IMR-90 (cell line): Measurements from ENCODE around the gene JMJD6. TPM values are rescaled to one million over a fixed set of nuclear protein-coding genes. Genes with fewer than 3 reads are reported as not detected.

Source experiments
- ATAC-seq: fragments of 200-7000 bp; cut with Tn5 transposase; 2 replicates; pipeline ENCODE4 v1.9.1; 2020; ENCODE audit warnings: low read depth, mild to moderate bottlenecking, moderate library complexity
- BruUV-seq: library from RNA; stranded (reverse); fragments of 400-500 nt; replicated peaks from 2 replicates; lab custom pipeline; 2021; lab: Mats Ljungman, UMichigan
- CTCF ChIA-PET: fragments of 300-600 bp; formaldehyde crosslinking; extraction: SDS; loops from one replicate; lab custom pipeline; 2021; ENCODE audit warnings: antibody characterized with exemption; lab: Yijun Ruan, JAX
- POLR2A ChIA-PET: fragments of 300-600 bp; sonication (Branson Sonifier 250); formaldehyde crosslinking; loops from one replicate; lab custom pipeline; 2022; ENCODE audit warnings: antibody characterized with exemption; ENCODE audit not compliant: unreplicated experiment; lab: Charles Lee
- DNase-seq: peaks from one replicate; pipeline ENCODE4 v3.0.0; 2013
- H2AFZ ChIP-seq: replicated peaks from 2 replicates; pipeline ENCODE3; 2013; ENCODE audit warnings: low read length, mild to moderate bottlenecking; ENCODE audit not compliant: poor library complexity
- H2AK5ac ChIP-seq: 2 replicates; pipeline ENCODE4 v1.6.1; 2013; ENCODE audit warnings: low read depth, low read length, inconsistent platforms
- H2AK9ac ChIP-seq: replicated peaks from 2 replicates; pipeline ENCODE3; 2013; ENCODE audit warnings: mild to moderate bottlenecking, low read depth, low read length, moderate library complexity; ENCODE audit not compliant: poor library complexity
- H2BK120ac ChIP-seq: 2 replicates; pipeline ENCODE4 v1.6.1; 2013; ENCODE audit warnings: low read depth, low read length, inconsistent platforms
- H2BK15ac ChIP-seq: 3 replicates; pipeline ENCODE4 v1.6.1; 2013; ENCODE audit warnings: low read depth, low read length, inconsistent platforms
- H2BK20ac ChIP-seq: 2 replicates; pipeline ENCODE4 v1.6.1; 2013; ENCODE audit warnings: low read depth, mild to moderate bottlenecking, inconsistent platforms, low read length, moderate library complexity
- H2BK5ac ChIP-seq: 2 replicates; pipeline ENCODE4 v1.6.1; 2013; ENCODE audit warnings: mild to moderate bottlenecking, low read depth, low read length, inconsistent platforms; ENCODE audit not compliant: poor library complexity, severe bottlenecking
- H3K14ac ChIP-seq: replicated peaks from 2 replicates; pipeline ENCODE4 v1.6.1; 2013; ENCODE audit warnings: low read depth, low read length, inconsistent platforms
- H3K18ac ChIP-seq: 2 replicates; pipeline ENCODE4 v1.6.1; 2013; ENCODE audit warnings: low read depth, low read length, control low read depth
- H3K23ac ChIP-seq: 2 replicates; pipeline ENCODE4 v1.6.1; 2013; ENCODE audit warnings: low read depth, low read length, inconsistent platforms
- H3K27ac ChIP-seq: 2 replicates; pipeline ENCODE4 v1.5.1; 2013; ENCODE audit warnings: mild to moderate bottlenecking, control low read depth, low read length; ENCODE audit not compliant: insufficient read depth
- H3K27me3 ChIP-seq: 2 replicates; pipeline ENCODE4 v1.6.1; 2013; ENCODE audit warnings: low read length; ENCODE audit not compliant: control insufficient read depth, insufficient read depth
- H3K36me3 ChIP-seq: 2 replicates; pipeline ENCODE4 v1.6.1; 2013; ENCODE audit warnings: low read length, mixed read lengths; ENCODE audit not compliant: control insufficient read depth, insufficient read depth
- H3K4ac ChIP-seq: 2 replicates; pipeline ENCODE4 v1.6.1; 2013; ENCODE audit warnings: low read depth, low read length, inconsistent platforms
- H3K4me1 ChIP-seq: 2 replicates; pipeline ENCODE4 v1.6.1; 2013; ENCODE audit warnings: low read length, mixed read lengths; ENCODE audit not compliant: control insufficient read depth, insufficient read depth
- H3K4me2 ChIP-seq: 2 replicates; pipeline ENCODE4 v1.6.1; 2013; ENCODE audit warnings: low read depth, mild to moderate bottlenecking, control low read depth, low read length, moderate library complexity
- H3K4me3 ChIP-seq: 2 replicates; pipeline ENCODE4 v1.5.1; 2013; ENCODE audit warnings: low read depth, mild to moderate bottlenecking, control low read depth, low read length, moderate library complexity; ENCODE audit not compliant: insufficient read depth
- H3K56ac ChIP-seq: 2 replicates; pipeline ENCODE4 v1.6.1; 2013; ENCODE audit warnings: low read length, inconsistent platforms; ENCODE audit not compliant: insufficient read depth; ENCODE audit errors: extremely low read depth
- H3K79me1 ChIP-seq, 2 experiments: 2 replicates each; pipeline ENCODE4 v1.6.1; 2013; ENCODE audit warnings: low read length in 2 of 2, inconsistent platforms in 1 of 2, low read depth in 1 of 2
- H3K9ac ChIP-seq: 2 replicates; pipeline ENCODE4 v1.6.1; 2013; ENCODE audit warnings: low read depth, low read length, control low read depth
- H3K9me1 ChIP-seq: 2 replicates; pipeline ENCODE4 v1.6.1; 2013; ENCODE audit warnings: low read length, inconsistent platforms; ENCODE audit not compliant: insufficient read depth
- H3K9me3 ChIP-seq: 2 replicates; pipeline ENCODE4 v1.6.1; 2013; ENCODE audit warnings: low read length; ENCODE audit not compliant: control insufficient read depth, insufficient read depth
- H4K20me1 ChIP-seq: 2 replicates; pipeline ENCODE4 v1.6.1; 2013; ENCODE audit warnings: low read length, inconsistent platforms; ENCODE audit not compliant: insufficient read depth
- H4K5ac ChIP-seq: 2 replicates; pipeline ENCODE4 v1.6.1; 2013; ENCODE audit warnings: mild to moderate bottlenecking, low read depth, low read length, control low read depth
- H4K8ac ChIP-seq, 2 experiments: 2 replicates each; pipeline ENCODE4 v1.6.1; 2013; ENCODE audit warnings: low read depth in 2 of 2, low read length in 2 of 2, control low read depth in 1 of 2, inconsistent platforms in 1 of 2
- H4K91ac ChIP-seq: 2 replicates; pipeline ENCODE4 v1.6.1; 2013; ENCODE audit warnings: low read depth, low read length, inconsistent platforms; ENCODE audit not compliant: insufficient read depth
- BHLHE40 ChIP-seq: fragments of 150-350 bp; IDR thresholded peaks from 2 replicates; pipeline ENCODE4 v1.6.1; 2016; ENCODE audit warnings: mild to moderate bottlenecking, low read depth, low read length
- CEBPB ChIP-seq: IDR thresholded peaks from 2 replicates; pipeline ENCODE4 v1.6.1; 2012; ENCODE audit warnings: low read depth, low read length, improper control_type of control experiment
- CHD1 ChIP-seq: IDR thresholded peaks from 2 replicates; pipeline ENCODE4 v1.6.1; 2012; ENCODE audit warnings: low read depth, low read length, improper control_type of control experiment
- ELK1 ChIP-seq: fragments of 150-350 bp; IDR thresholded peaks from 2 replicates; pipeline ENCODE4 v1.6.1; 2016; ENCODE audit warnings: low read depth, mild to moderate bottlenecking, low read length, moderate library complexity, borderline replicate concordance
- FOS ChIP-seq: fragments of 150-350 bp; IDR thresholded peaks from 2 replicates; pipeline ENCODE4 v1.6.1; 2016; ENCODE audit warnings: low read depth, low read length
- MAFK ChIP-seq: IDR thresholded peaks from 2 replicates; pipeline ENCODE4 v1.6.1; 2012; ENCODE audit warnings: low read depth, low read length, improper control_type of control experiment
- MAZ ChIP-seq: IDR thresholded peaks from 2 replicates; pipeline ENCODE4 v1.6.1; 2012; ENCODE audit warnings: low read depth, mild to moderate bottlenecking, low read length, improper control_type of control experiment, moderate library complexity, borderline replicate concordance
- MXI1 ChIP-seq: IDR thresholded peaks from 2 replicates; pipeline ENCODE4 v1.6.1; 2012; ENCODE audit warnings: low read depth, mild to moderate bottlenecking, low read length, moderate library complexity, borderline replicate concordance
- NFE2L2 ChIP-seq: fragments of 150-350 bp; IDR thresholded peaks from 2 replicates; pipeline ENCODE4 v1.6.1; 2016; ENCODE audit warnings: low read depth, mild to moderate bottlenecking, low read length
- POLR2A ChIP-seq: IDR thresholded peaks from 2 replicates; pipeline ENCODE4 v1.6.1; 2012; ENCODE audit warnings: mild to moderate bottlenecking, low read depth, low read length
- RAD21 ChIP-seq: IDR thresholded peaks from 2 replicates; pipeline ENCODE4 v1.6.1; 2012; ENCODE audit warnings: low read length, improper control_type of control experiment
- RCOR1 ChIP-seq: IDR thresholded peaks from 2 replicates; pipeline ENCODE4 v1.6.1; 2012; ENCODE audit warnings: mild to moderate bottlenecking, low read length, improper control_type of control experiment; ENCODE audit not compliant: insufficient replicate concordance
- RFX5 ChIP-seq: IDR thresholded peaks from 2 replicates; pipeline ENCODE4 v1.8.0; 2012; ENCODE audit warnings: low read depth, mild to moderate bottlenecking, low read length, moderate library complexity
- SMC3 ChIP-seq: fragments of 150-350 bp; IDR thresholded peaks from 2 replicates; pipeline ENCODE4 v1.6.1; 2016; ENCODE audit warnings: low read depth, mild to moderate bottlenecking, antibody characterized with exemption, low read length, moderate library complexity
- USF2 ChIP-seq: fragments of 150-350 bp; IDR thresholded peaks from 2 replicates; pipeline ENCODE4 v1.6.1; 2017; ENCODE audit warnings: mild to moderate bottlenecking, antibody characterized with exemption, low read length, low read depth
- WGBS, 2 experiments: methylation state at CpG; one replicate each; pipeline versions ENCODE4 v1.1.5 to v1.1.7; 2013; ENCODE audit warnings: missing lambda C conversion rate in 2 of 2; ENCODE audit not compliant: insufficient read length in 1 of 2; ENCODE audit errors: extremely low coverage in 2 of 2; 5-methylcytosine and 5-hydroxymethylcytosine counted together
- dilution Hi-C: fragments of 300-500 bp; cut with HindIII; formaldehyde crosslinking; loops from one replicate; pipeline ENCODE4 v1.14.3; 2018; ENCODE audit warnings: low sequenced_read_pairs; ENCODE audit not compliant: unreplicated experiment
- in situ Hi-C: fragments of 300-500 bp; cut with MboI; formaldehyde crosslinking; loops from 3 replicates; pipeline ENCODE4 v1.14.3; 2019; ENCODE audit warnings: low sequenced_read_pairs, inconsistent platforms, mixed read lengths
- intact Hi-C: fragments of 100-400 bp; cut with micrococcal nuclease; formaldehyde crosslinking; loops from 2 replicates; pipeline ENCODE4 v1.10.0; 2022
- polyA plus RNA-seq, 3 experiments: library from polyadenylated mRNA; depleted of rRNA; stranded (reverse); fragments of >200 nt; gene quantifications; 2 replicates each; pipeline ENCODE4 v1.2.3, GENCODE V29; 2012; ENCODE audit warnings: low replicate concordance in 1 of 3
- total RNA-seq: library from RNA; depleted of rRNA; stranded (reverse); fragments of >200 nt; gene quantifications from 2 replicates; pipeline ENCODE4 v1.2.3, GENCODE V29; 2012
- TF ChIP-seq, protein P1 (sequence below): conservative IDR thresholded peaks from 2 replicates; pipeline ENCODE4 v1.5.1; 2012; ENCODE audit warnings: mild to moderate bottlenecking, low read depth, low read length, improper control_type of control experiment

The JMJD6 gene
- total and polyA plus RNA-seq, 2 of the 4 experiments (the other 2 are of a cell fraction) = 24.4 to 33.7 TPM

DNA sequence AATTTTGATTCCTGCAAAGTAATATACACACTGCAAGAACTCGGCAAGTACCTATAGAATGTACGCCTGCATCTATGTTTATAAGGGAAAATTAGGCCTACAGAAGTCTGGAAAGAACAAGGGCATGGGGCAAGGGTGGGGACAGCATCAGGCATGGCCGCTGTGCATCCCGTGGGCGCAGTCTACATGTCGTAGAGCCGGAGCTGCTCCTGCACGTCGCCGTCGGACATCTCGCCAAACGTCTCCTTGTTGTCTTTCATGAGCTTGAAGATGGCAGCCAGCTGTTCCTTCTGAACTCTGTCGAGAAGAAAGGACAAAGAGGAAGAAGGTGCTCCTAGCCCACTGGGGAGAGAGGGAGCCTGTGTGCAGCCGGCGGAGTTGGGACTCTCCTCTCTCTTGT is 49.0 kb downstream of the JMJD6 start:
- H3K14ac ChIP-seq = no peak overlapping the region
- H3K4me1 ChIP-seq = peaks cover 7% of the 10 kb centered on the region
- H3K9me3 ChIP-seq = no peaks in the 10 kb centered on the region
- no peak overlapping the region for H2BK5ac ChIP-seq
- TF ChIP-seq, protein P1, sequence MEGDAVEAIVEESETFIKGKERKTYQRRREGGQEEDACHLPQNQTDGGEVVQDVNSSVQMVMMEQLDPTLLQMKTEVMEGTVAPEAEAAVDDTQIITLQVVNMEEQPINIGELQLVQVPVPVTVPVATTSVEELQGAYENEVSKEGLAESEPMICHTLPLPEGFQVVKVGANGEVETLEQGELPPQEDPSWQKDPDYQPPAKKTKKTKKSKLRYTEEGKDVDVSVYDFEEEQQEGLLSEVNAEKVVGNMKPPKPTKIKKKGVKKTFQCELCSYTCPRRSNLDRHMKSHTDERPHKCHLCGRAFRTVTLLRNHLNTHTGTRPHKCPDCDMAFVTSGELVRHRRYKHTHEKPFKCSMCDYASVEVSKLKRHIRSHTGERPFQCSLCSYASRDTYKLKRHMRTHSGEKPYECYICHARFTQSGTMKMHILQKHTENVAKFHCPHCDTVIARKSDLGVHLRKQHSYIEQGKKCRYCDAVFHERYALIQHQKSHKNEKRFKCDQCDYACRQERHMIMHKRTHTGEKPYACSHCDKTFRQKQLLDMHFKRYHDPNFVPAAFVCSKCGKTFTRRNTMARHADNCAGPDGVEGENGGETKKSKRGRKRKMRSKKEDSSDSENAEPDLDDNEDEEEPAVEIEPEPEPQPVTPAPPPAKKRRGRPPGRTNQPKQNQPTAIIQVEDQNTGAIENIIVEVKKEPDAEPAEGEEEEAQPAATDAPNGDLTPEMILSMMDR = no peak
- no peak for TF ChIP-seq FOS
- no peak for TF ChIP-seq MXI1
- TF ChIP-seq MAFK = no peak
- no peak for TF ChIP-seq USF2
- TF ChIP-seq RFX5 = no peak
- no peak for TF ChIP-seq RCOR1
- TF ChIP-seq CHD1 = no peak
- TF ChIP-seq ELK1 = no peak
- no peak for TF ChIP-seq BHLHE40
- no peak for TF ChIP-seq NFE2L2
- TF ChIP-seq SMC3 = no peak
- TF ChIP-seq POLR2A = no peak
- no peak for TF ChIP-seq RAD21
- TF ChIP-seq MAZ = no peak
- no peak for TF ChIP-seq CEBPB
- in situ Hi-C loops (no loop called here), dilution Hi-C loops (no loop called here), intact Hi-C loops (no loop called here)
- H2AK5ac ChIP-seq = no peak overlapping the region
- H2BK15ac ChIP-seq = no peak overlapping the region
- no peak overlapping the region for H4K91ac ChIP-seq
- ChIA-PET CTCF (no interaction called here), POLR2A (no interaction called here)
- H4K8ac ChIP-seq = no peak overlapping the region
- H3K27me3 ChIP-seq = no peaks in the 10 kb centered on the region
- H3K4ac ChIP-seq = no peak overlapping the region
- WGBS, 2 experiments = 100% methylated on average over 1 of the region's 16 CpGs; no CpG with 5 or more reads in 1 of the 2 experiments
- H3K56ac ChIP-seq = no peak overlapping the region
- peaks cover 6% of the 10 kb centered on the region for H3K9me1 ChIP-seq
- H3K4me2 ChIP-seq = no peak overlapping the region
- no peak overlapping the region for H3K23ac ChIP-seq
- peak overlapping the region; percentile 29 for H2AK9ac ChIP-seq
- H4K5ac ChIP-seq = no peak overlapping the region
- H2AFZ ChIP-seq = no peak overlapping the region
- BruUV-seq = no TSS peak
- no peak overlapping the region for H3K18ac ChIP-seq
- H3K79me1 ChIP-seq = peaks cover 0 to 43% of the 10 kb centered on the region in 2 experiments; a peak in 3 of 4 replicates
- H2BK20ac ChIP-seq = no peak overlapping the region
- DNase-seq = no peak
- H3K4me3 ChIP-seq = no peak overlapping the region
- no peak overlapping the region for H3K27ac ChIP-seq
- peaks cover 44% of the 10 kb centered on the region for H3K36me3 ChIP-seq
- H3K9ac ChIP-seq = no peak overlapping the region
- no peak for ATAC-seq
- H2BK120ac ChIP-seq = no peak overlapping the region
- H4K20me1 ChIP-seq = peaks cover 17% of the 10 kb centered on the region
